HG02623 (cell line): ENCODE measurements around the gene PRKN.

ENCODE experiments used
- ATAC-seq: cut with Tn5 transposase; IDR thresholded peaks from one replicate; pipeline ENCODE4 v1.9.1; 2021; ENCODE audit warnings: moderate library complexity; ENCODE audit not compliant: unreplicated experiment

PRKN gene

DNA sequence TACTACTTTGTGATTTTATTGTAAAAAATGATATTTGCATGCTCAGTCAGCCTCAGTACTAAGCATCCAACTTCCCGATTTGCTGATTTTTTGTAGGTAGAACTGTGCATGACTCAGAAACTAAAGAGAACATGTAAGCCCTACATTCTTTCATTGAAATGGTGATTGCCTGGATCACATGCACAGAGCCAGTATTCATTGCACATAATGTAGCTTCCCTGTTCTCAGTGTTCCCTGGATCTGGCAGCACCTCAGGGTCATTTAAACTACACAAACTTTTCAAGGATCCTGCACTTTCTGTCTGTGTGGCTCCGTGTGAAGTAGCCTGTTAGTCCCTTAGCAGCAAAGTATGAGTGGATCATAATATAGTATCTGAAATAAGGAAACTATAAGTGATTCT, 1030.8 kb downstream of the PRKN start:
- ATAC-seq: no peak

GRCh38 chr6:161694995-161695394, 1032.6 kb downstream of the PRKN start:
- ATAC-seq: no peak

DNA sequence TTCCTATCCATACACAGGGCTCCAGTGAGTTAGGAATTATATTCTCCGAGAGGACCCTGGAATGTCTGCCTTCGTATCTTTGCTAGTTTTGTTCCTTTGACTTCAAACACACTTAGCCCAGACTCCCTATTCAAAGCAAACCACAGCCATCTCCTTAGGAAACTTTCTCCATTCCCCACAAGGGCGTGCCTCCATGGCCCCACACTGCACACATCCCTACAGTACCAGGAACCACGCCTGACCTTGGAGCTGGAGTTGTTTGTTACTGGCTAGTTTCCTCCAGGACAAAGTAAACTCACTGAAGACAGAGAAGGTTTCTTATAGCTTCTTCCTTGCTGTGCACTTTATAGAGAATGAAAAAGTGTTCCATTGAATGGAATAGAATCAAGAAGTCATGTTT, 1040.9 kb downstream of the PRKN start:
- ATAC-seq: no peak

DNA sequence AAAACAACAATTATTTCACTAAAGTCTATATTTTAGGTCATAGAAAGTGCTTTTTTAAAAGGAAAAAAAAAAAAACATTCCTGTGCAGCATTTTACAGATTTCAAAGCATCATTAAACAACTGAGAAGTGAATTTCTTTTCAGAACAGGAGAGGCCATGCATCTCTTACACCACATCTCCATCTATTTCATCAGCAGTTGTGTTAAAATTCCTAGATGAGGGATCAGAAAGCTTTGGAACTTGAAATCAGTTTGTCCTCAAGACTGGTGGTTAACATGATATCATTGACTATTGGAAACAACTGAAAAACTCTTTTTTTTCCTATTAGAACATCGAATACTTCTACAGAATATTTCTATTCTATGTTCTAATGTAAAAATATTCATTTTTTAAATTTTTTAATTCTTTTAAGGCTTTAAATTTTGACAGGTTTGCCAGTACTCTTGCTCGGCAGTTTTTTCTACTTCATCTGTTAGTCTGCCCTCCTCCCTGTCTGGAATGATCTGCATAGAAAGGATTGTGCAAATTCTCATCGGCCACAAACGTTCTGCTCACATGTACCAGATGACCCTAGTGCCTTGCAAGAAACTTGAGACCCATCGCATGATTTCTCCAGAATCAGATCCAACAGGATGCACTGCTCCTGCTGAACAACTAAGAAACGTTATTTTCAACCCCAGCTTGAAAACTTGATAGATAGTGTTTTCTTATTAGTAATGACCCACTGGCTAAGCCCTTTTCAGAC, 1042.7 kb downstream of the PRKN start:
- no peak for ATAC-seq

GRCh38 chr6:161683400-161683799, 1044.2 kb downstream of the PRKN start:
- no peak for ATAC-seq

GRCh38 chr6:161682982-161683381, 1044.6 kb downstream of the PRKN start:
- ATAC-seq: no peak

- ATAC-seq: no peak
These were observed 1047.5 kb downstream of the PRKN start for GRCh38 chr6:161679980-161680538.

DNA sequence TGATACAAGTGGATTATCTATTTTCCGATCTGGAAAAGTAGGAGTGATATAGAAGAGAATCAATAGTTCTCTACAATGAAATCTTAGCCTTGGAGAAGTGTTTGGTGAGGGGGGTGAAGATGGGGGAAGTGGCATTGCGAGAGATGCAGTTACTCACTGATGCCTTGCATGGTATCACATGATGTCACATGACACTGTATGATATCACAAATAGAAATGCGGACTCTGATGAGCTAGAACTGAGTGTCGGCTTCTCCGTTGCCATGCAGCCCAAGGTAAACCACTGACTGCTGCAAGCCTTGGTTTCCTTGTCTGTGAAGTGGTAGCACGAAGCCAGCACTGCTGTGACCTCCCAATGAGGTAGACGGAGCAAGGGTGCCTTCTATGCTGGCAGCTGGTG, 1050.4 kb downstream of the PRKN start:
- ATAC-seq: no peak

GRCh38 chr6:161676586-161676985, 1051.0 kb downstream of the PRKN start:
- no peak for ATAC-seq

DNA sequence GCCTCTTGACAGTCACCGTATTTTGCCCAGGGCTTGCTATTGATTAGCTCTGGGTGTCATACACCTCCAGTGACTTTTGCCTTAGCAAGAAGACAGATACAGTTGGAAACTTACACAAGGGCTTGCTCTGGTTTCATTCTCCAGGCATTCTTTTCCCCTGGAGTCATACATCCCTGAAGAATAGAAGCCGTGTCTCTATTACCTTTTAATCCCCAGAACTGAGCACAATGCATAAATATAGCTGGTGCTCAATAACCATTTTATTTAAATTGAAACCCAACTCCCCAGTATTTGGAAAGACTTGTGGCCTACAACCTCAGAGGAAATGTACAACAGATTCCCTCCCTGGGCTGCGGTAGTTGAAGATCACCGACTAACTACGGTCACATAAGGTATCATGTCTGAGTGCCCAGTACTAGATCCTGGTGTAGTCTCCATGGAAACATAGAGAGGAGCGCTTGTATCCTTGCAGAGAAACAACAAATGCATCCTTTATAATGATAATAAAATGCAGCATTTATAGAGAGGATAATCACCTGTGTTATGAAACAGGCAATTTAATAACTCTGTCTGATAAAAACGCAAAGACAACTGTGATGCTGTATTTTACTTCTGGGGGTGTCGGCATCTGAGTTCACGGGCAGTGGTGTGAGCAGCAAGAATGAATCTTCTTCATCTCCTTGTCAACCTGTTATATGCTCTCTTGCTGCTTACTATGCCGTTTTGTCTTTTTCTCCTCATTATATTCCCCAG, 1052.5 kb downstream of the PRKN start:
- no peak for ATAC-seq

- ATAC-seq: no peak
These were observed 1054.5 kb downstream of the PRKN start for GRCh38 chr6:161673026-161673425.

- ATAC-seq: no peak
These were observed 1056.4 kb downstream of the PRKN start for GRCh38 chr6:161671117-161671516.

GRCh38 chr6:161668665-161669064, 1058.9 kb downstream of the PRKN start:
- ATAC-seq: no peak

DNA sequence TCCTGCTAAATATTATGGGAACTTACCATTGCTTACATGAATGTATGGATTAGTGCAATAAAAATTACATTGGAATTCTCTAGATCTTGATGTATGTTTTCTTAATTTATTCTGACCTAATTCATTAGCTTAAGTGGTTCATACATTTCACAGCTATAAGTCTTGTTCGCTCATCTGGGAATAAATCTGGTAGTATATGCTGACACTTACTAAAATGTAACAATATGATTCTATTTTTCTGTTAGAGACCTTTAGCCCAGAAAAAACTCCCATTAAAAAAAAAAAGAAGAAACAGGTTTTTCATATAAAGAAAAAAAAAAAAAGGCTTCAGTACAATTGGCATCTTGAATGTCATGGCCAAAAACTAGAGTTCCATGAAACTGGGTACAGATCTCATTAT, 1059.6 kb downstream of the PRKN start:
- no peak for ATAC-seq

GRCh38 chr6:161663682-161664081, 1063.9 kb downstream of the PRKN start:
- ATAC-seq: no peak

- ATAC-seq: no peak
These were observed 1066.6 kb downstream of the PRKN start for GRCh38 chr6:161660666-161661571.

DNA sequence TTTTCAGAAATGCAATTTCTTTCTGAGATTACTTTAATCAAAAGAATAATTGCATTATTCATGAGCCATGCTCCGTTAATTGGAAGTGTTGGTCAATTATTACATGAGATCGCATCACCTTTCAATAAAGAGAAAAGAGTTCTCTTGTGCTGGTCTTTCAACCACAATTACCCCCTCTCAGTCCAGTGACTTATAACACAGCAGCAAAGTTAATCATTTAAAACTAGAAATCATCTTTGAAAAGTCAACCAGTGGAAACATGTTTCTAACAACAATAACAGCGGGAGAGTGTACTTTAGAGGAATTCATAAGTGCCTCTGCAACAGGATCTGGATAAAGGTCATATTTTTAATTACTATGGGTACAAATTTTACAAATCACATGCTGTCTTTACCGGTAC, 1069.4 kb downstream of the PRKN start:
- no peak for ATAC-seq

DNA sequence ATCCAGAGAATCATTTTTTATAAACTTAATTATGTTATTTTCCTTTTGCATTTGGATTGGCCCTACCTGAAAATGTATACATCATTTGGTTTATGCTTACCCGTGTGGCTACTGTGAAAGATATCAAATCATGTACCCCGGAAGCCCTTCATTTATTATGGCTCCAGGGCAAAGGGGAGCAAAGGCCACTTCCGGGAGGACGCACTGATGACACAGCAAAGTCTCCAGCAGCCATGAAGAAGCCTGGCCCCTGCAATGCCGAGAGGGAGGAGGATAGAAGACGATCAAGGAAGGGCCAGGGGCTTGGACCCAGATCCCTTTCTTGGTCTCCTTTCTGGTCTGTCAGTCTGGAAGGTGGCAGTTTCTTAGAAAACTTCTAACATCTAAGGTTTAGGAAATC, 1073.4 kb downstream of the PRKN start:
- ATAC-seq: no peak

DNA sequence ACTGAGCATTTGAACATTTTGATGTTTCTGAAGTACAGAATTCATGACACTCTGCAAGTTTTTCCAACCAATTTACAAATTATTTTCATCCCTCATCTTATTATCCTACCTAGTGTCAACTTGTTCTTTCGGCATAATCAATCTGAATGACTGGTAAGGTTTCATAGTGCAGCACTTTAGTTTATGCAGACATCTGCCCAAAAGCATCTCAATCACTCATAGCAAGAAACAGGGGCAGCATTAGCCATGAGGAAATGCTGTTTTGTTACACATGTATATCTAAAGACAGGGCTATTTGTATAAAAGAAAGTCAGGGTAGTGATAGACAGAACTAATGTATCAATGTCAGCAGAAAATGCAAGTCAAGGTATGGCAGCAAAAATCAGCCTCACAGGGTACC, 1075.6 kb downstream of the PRKN start:
- ATAC-seq: no peak

- no peak for ATAC-seq
These were observed 1077.7 kb downstream of the PRKN start for GRCh38 chr6:161649841-161650240.

GRCh38 chr6:161649068-161649467, 1078.5 kb downstream of the PRKN start:
- ATAC-seq: no peak
